Esophagus squamous epithelium (tissue), 5 donors: ENCODE measurements around the gene PRKG1. TPM values are rescaled to one million over a fixed set of nuclear protein-coding genes. Genes with fewer than 3 reads are reported as not detected.

Source experiments
- DNase-seq: peaks from one replicate; lab custom pipeline; 2025; lab: John Stamatoyannopoulos, UW
- H3K27ac ChIP-seq, 4 donors: fragments of 200-600 bp; sonication (generic); one replicate each; pipeline ENCODE4 v1.5.1; 2016 to 2019; ENCODE audit warnings: mild to moderate bottlenecking in 1 of 4
- H3K27me3 ChIP-seq, 4 donors: fragments of 200-600 bp; sonication (generic); 1 replicate in 3 of 4; 2 replicates in 1 of 4; pipeline versions ENCODE4 v1.5.1 to v1.6.0; 2017 to 2021; ENCODE audit warnings: antibody characterized with exemption in 1 of 4
- H3K36me3 ChIP-seq, 3 donors: fragments of 200-600 bp; sonication (generic); one replicate each; pipeline ENCODE4 v1.5.1; 2016 to 2019
- H3K4me1 ChIP-seq, 3 donors: fragments of 200-600 bp; sonication (generic); one replicate each; pipeline ENCODE4 v1.5.1; 2017 to 2019
- H3K4me3 ChIP-seq, 4 donors: fragments of 200-600 bp; sonication (generic); 1 replicate in 3 of 4; 2 replicates in 1 of 4; pipeline ENCODE4 v1.5.1; 2016 to 2019; ENCODE audit warnings: mild to moderate bottlenecking in 2 of 4, moderate library complexity in 1 of 4
- H3K9me3 ChIP-seq, 3 donors: fragments of 200-600 bp; sonication (generic); one replicate each; pipeline ENCODE4 v1.5.1; 2016 to 2019
- CTCF ChIP-seq, 6 experiments: fragments of 450-650 bp in 4 of 6; fragments of 200-600 bp in 2 of 6; sonication (generic) in 2 of 6; IDR thresholded peaks; one replicate each; pipeline ENCODE4 v1.5.1; 2016 to 2019; ENCODE audit warnings: antibody characterized with exemption in 6 of 6, mild to moderate bottlenecking in 4 of 6, moderate library complexity in 4 of 6
- POLR2A ChIP-seq, 4 donors: fragments of 450-650 bp; IDR thresholded peaks; one replicate each; pipeline ENCODE4 v1.6.1; 2017; ENCODE audit warnings: antibody characterized with exemption in 4 of 4, mild to moderate bottlenecking in 4 of 4, moderate library complexity in 3 of 4
- WGBS, 2 donors: methylation state at CpG; one replicate each; pipeline ENCODE4 v1.1.5; 2018; 5-methylcytosine and 5-hydroxymethylcytosine counted together
- intact Hi-C: fragments of 100-400 bp; cut with DNase I; formaldehyde crosslinking; loops from one replicate; pipeline ENCODE4 v1.15.0; 2022
- total RNA-seq, 4 donors: library from RNA; depleted of rRNA; stranded (reverse); fragments of >200 nt; gene quantifications; one replicate each; pipeline ENCODE4 v1.1.0, GENCODE V29; 2016
- donor health status: DM: yes; HTN: yes; CAD: no.

The PRKG1 gene
- total RNA-seq, 4 donors from 2014 or later: 2.0 to 10.9 (median 3.8) TPM

GRCh38 chr10:52056291-52056690 lies 982.0 kb downstream of the PRKG1 start:
- WGBS, 2 donors: 52 to 62% methylated on average over 2 of the region's 2 CpGs
- Histone ChIP-seq H3K4me1 (no peaks in the 10 kb centered on the region), H3K27me3 (no peaks in the 10 kb centered on the region), H3K4me3 (no peak overlapping the region), H3K36me3 (no peaks in the 10 kb centered on the region), H3K9me3 (no peaks in the 10 kb centered on the region), H3K27ac (no peak overlapping the region)
- intact Hi-C loops: no loop called here
- TF ChIP-seq CTCF (IDR thresholded peaks at IDR 0.05): no peak
- no peak for TF ChIP-seq POLR2A (IDR thresholded peaks at IDR 0.05)
- DNase-seq: no peak

GRCh38 chr10:52059089-52059488 lies 984.8 kb downstream of the PRKG1 start:
- intact Hi-C loops: no loop called here
- TF ChIP-seq POLR2A (IDR thresholded peaks at IDR 0.05) (no peak), CTCF (IDR thresholded peaks at IDR 0.05) (no peak)
- WGBS, 2 donors: 68 to 89% methylated on average over 1 of the region's 1 CpG

GRCh38 chr10:52063159-52063558 lies 988.9 kb downstream of the PRKG1 start:
- no peaks in the 10 kb centered on the region for H3K27me3 ChIP-seq
- no peaks in the 10 kb centered on the region for H3K9me3 ChIP-seq
- H3K4me3 ChIP-seq: no peak overlapping the region
- no peaks in the 10 kb centered on the region for H3K36me3 ChIP-seq
- WGBS, 2 donors: 79% methylated on average over 7 of the region's 10 CpGs; no CpG with 5 or more reads in 1 of the 2 donors
- H3K27ac ChIP-seq: no peak overlapping the region
- intact Hi-C loops: no loop called here
- DNase-seq: no peak
- TF ChIP-seq POLR2A (IDR thresholded peaks at IDR 0.05) (no peak), CTCF (IDR thresholded peaks at IDR 0.05) (no peak)
- no peaks in the 10 kb centered on the region for H3K4me1 ChIP-seq

More at GRCh38 chr10:52059089-52059488, 984.8 kb downstream of the PRKG1 start:
- no peaks in the 10 kb centered on the region for H3K9me3 ChIP-seq
- no peak overlapping the region for H3K4me3 ChIP-seq
- no peaks in the 10 kb centered on the region for H3K36me3 ChIP-seq
- DNase-seq: no peak
- no peaks in the 10 kb centered on the region for H3K4me1 ChIP-seq
- no peak overlapping the region for H3K27ac ChIP-seq
- no peaks in the 10 kb centered on the region for H3K27me3 ChIP-seq

- no peak for DNase-seq
- no CpG with 5 or more reads among the region's 9 CpGs for WGBS, 2 donors
- Histone ChIP-seq H3K4me3 (no peak overlapping the region), H3K27ac (no peak overlapping the region), H3K36me3 (no peaks in the 10 kb centered on the region), H3K27me3 (no peaks in the 10 kb centered on the region), H3K9me3 (no peaks in the 10 kb centered on the region), H3K4me1 (no peaks in the 10 kb centered on the region)
- intact Hi-C loops: no loop called here
- no peak for TF ChIP-seq CTCF (IDR thresholded peaks at IDR 0.05)
- no peak for TF ChIP-seq POLR2A (IDR thresholded peaks at IDR 0.05)
Observed at GRCh38 chr10:52064084-52064845, 990.0 kb downstream of the PRKG1 start.

GRCh38 chr10:52066383-52066782 lies 992.1 kb downstream of the PRKG1 start:
- 64% methylated on average over 6 of the region's 6 CpGs for WGBS, 2 donors
- H3K27me3 ChIP-seq: no peaks in the 10 kb centered on the region
- TF ChIP-seq CTCF (IDR thresholded peaks at IDR 0.05) (no peak), POLR2A (IDR thresholded peaks at IDR 0.05) (no peak)
- intact Hi-C loops: no loop called here
- H3K4me3 ChIP-seq: no peak overlapping the region
- H3K9me3 ChIP-seq: no peaks in the 10 kb centered on the region
- no peak for DNase-seq
- no peaks in the 10 kb centered on the region for H3K36me3 ChIP-seq
- H3K27ac ChIP-seq: no peak overlapping the region
- H3K4me1 ChIP-seq: no peaks in the 10 kb centered on the region
